ENCODE data around the gene KRT80. TPM values are rescaled to one million over a fixed set of nuclear protein-coding genes. Genes with fewer than 3 reads are reported as not detected.
A peak's percentile ranks its signal among the peaks of the same experiment; 100 is the strongest.

The KRT80 gene
- polyA plus RNA-seq, 2 of the 4 experiments (the other 2 are of a cell fraction): 38.3 to 63.1 TPM

- POLR2A ChIA-PET: no interaction called here
- Histone ChIP-seq H3K4me3 (no peak overlapping the region), H3K27ac (peak overlapping the region; percentile 96 to 100), H3K9me3 (no peaks in the 10 kb centered on the region), H3K4me2 (peak overlapping the region; percentile 97), H3K4me1 (peaks cover 76% of the 10 kb centered on the region)
- DNase-seq (ENCODE audit: low read depth in 1 of 2, low spot score in 1 of 2): no peak
- TF ChIP-seq RAD21 (conservative IDR thresholded peaks at IDR 0.05 in 1 of 2, IDR thresholded peaks at IDR 0.05 in 1 of 2) (no peak), POLR2AphosphoS2 (conservative IDR thresholded peaks at IDR 0.05; ENCODE audit: low read length) (no peak), HEYL (CRISPR knock-in tag; IDR thresholded peaks at IDR 0.05) (no peak), FOSL2 (IDR thresholded peaks at IDR 0.05) (no peak), FOSL2 (CRISPR knock-in tag; IDR thresholded peaks at IDR 0.05) (no peak), HES2 (IDR thresholded peaks at IDR 0.05) (no peak), CHD2 (IDR thresholded peaks at IDR 0.05; ENCODE audit: low read length, partially characterized antibody) (no peak), CBX2 (IDR thresholded peaks at IDR 0.05; ENCODE audit: borderline replicate concordance, low read depth) (no peak), HOXB5 (CRISPR knock-in tag; IDR thresholded peaks at IDR 0.05) (no peak), CEBPB (IDR thresholded peaks at IDR 0.05) (no peak), JUNB (IDR thresholded peaks at IDR 0.05) (no peak), MYC (IDR thresholded peaks at IDR 0.05; ENCODE audit: borderline replicate concordance, low read length) (no peak), FOXS1 (CRISPR knock-in tag; IDR thresholded peaks at IDR 0.05) (no peak), ZNF302 (CRISPR knock-in tag; IDR thresholded peaks at IDR 0.05) (no peak), ZFP36 (IDR thresholded peaks at IDR 0.05; ENCODE audit: borderline replicate concordance, partially characterized antibody) (no peak), MAZ (IDR thresholded peaks at IDR 0.05; ENCODE audit: borderline replicate concordance, low read depth, low read length) (no peak), EHF (CRISPR knock-in tag; IDR thresholded peaks at IDR 0.05) (no peak)
- TF ChIP-seq, protein P1, sequence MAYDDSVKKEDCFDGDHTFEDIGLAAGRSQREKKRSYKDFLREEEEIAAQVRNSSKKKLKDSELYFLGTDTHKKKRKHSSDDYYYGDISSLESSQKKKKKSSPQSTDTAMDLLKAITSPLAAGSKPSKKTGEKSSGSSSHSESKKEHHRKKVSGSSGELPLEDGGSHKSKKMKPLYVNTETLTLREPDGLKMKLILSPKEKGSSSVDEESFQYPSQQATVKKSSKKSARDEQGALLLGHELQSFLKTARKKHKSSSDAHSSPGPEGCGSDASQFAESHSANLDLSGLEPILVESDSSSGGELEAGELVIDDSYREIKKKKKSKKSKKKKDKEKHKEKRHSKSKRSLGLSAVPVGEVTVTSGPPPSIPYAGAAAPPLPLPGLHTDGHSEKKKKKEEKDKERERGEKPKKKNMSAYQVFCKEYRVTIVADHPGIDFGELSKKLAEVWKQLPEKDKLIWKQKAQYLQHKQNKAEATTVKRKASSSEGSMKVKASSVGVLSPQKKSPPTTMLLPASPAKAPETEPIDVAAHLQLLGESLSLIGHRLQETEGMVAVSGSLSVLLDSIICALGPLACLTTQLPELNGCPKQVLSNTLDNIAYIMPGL (CRISPR knock-in tag; IDR thresholded peaks at IDR 0.05; ENCODE audit: borderline replicate concordance): no peak
- TF ChIP-seq, protein P2, sequence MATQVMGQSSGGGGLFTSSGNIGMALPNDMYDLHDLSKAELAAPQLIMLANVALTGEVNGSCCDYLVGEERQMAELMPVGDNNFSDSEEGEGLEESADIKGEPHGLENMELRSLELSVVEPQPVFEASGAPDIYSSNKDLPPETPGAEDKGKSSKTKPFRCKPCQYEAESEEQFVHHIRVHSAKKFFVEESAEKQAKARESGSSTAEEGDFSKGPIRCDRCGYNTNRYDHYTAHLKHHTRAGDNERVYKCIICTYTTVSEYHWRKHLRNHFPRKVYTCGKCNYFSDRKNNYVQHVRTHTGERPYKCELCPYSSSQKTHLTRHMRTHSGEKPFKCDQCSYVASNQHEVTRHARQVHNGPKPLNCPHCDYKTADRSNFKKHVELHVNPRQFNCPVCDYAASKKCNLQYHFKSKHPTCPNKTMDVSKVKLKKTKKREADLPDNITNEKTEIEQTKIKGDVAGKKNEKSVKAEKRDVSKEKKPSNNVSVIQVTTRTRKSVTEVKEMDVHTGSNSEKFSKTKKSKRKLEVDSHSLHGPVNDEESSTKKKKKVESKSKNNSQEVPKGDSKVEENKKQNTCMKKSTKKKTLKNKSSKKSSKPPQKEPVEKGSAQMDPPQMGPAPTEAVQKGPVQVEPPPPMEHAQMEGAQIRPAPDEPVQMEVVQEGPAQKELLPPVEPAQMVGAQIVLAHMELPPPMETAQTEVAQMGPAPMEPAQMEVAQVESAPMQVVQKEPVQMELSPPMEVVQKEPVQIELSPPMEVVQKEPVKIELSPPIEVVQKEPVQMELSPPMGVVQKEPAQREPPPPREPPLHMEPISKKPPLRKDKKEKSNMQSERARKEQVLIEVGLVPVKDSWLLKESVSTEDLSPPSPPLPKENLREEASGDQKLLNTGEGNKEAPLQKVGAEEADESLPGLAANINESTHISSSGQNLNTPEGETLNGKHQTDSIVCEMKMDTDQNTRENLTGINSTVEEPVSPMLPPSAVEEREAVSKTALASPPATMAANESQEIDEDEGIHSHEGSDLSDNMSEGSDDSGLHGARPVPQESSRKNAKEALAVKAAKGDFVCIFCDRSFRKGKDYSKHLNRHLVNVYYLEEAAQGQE (IDR thresholded peaks at IDR 0.05): no peak
- 65% methylated on average over 6 of the region's 6 CpGs for WGBS (ENCODE audit: missing lambda C conversion rate)
- FAIRE-seq: no peak
- CTCF ChIA-PET: interaction anchor here (0.6 to 1.9 kb wide), 6 partner anchors 28 to 133 kb away, joined by 3 to 6 read pairs (median 4); no protein-coding TSS in a partner anchor
- ATAC-seq: no peak
Observed at GRCh38 chr12:52193991-52194390, 2.2 kb upstream of the KRT80 start.

- DNase-seq (ENCODE audit: low read depth in 1 of 2, low spot score in 1 of 2) (no peak), FAIRE-seq (no peak), ATAC-seq (no peak)
- H3K27ac ChIP-seq: peak overlapping the region; percentile 96 to 100
- ChIA-PET POLR2A (no interaction called here), CTCF (interaction anchor here (0.6 to 1.4 kb wide), 4 partner anchors 42 to 68 kb away, joined by 3 to 4 read pairs (median 4); no protein-coding TSS in a partner anchor)
- peaks cover 76% of the 10 kb centered on the region for H3K4me1 ChIP-seq
- H3K4me3 ChIP-seq: no peak overlapping the region
- 81% methylated on average over 6 of the region's 6 CpGs for WGBS (ENCODE audit: missing lambda C conversion rate)
- TF ChIP-seq, protein P1 (CRISPR knock-in tag; IDR thresholded peaks at IDR 0.05; ENCODE audit: borderline replicate concordance): no peak
- TF ChIP-seq HOXA7 (CRISPR knock-in tag; IDR thresholded peaks at IDR 0.05) (no peak), PBX3 (IDR thresholded peaks at IDR 0.05) (no peak), NPAS2 (CRISPR knock-in tag; IDR thresholded peaks at IDR 0.05; ENCODE audit: borderline replicate concordance) (no peak), RARB (CRISPR knock-in tag; IDR thresholded peaks at IDR 0.05) (no peak), KDM5A (IDR thresholded peaks at IDR 0.05) (no peak), KDM1A (IDR thresholded peaks at IDR 0.05; ENCODE audit: low read depth) (no peak), CEBPB (IDR thresholded peaks at IDR 0.05) (no peak), SMC3 (IDR thresholded peaks at IDR 0.05) (no peak), MYC (IDR thresholded peaks at IDR 0.05; ENCODE audit: borderline replicate concordance, low read length) (no peak), ZNF302 (CRISPR knock-in tag; IDR thresholded peaks at IDR 0.05) (no peak), CHD4 (IDR thresholded peaks at IDR 0.05; ENCODE audit: borderline replicate concordance) (no peak), MAFK (IDR thresholded peaks at IDR 0.05; ENCODE audit: partially characterized antibody) (no peak)
- H3K9me3 ChIP-seq: no peaks in the 10 kb centered on the region
- H3K4me2 ChIP-seq: peak overlapping the region; percentile 97
Observed at GRCh38 chr12:52193532-52193931, 1.7 kb upstream of the KRT80 start.
